K562 (cell line): Measurements from ENCODE around the gene CYSRT1. TPM values are rescaled to one million over a fixed set of nuclear protein-coding genes. Genes with fewer than 3 reads are reported as not detected.

ENCODE experiments used
- ATAC-seq: fragments of 200-7000 bp; cut with Tn5 transposase; 3 replicates; pipeline ENCODE4 v1.9.1; 2020; ENCODE audit warnings: moderate library complexity
- BruUV-seq: library from RNA; stranded (reverse); fragments of 400-500 nt; replicated peaks from 2 replicates; lab custom pipeline; 2021; lab: Mats Ljungman, UMichigan
- CTCF ChIA-PET: fragments of 300-600 bp; formaldehyde crosslinking; extraction: SDS; loops from one replicate; lab custom pipeline; 2021; ENCODE audit warnings: low intra/inter-chr PET ratio; lab: Yijun Ruan, JAX
- POLR2A ChIA-PET: fragments of 300-600, 350-650 bp; sonication (Branson Sonifier 250); formaldehyde crosslinking; extraction: SDS; loops from one replicate; lab custom pipeline; 2021; ENCODE audit warnings: antibody characterized with exemption, inconsistent platforms; lab: Yijun Ruan, JAX
- DNase-seq, 4 experiments: peaks; one replicate each; pipeline versions ENCODE4 v3.0.0 to v3.0.0-alpha.2; 2011 to 2018; ENCODE audit warnings: low spot score in 3 of 4, mixed read lengths in 3 of 4; ENCODE audit errors: extremely low read depth in 1 of 4
- FAIRE-seq: peaks from 2 replicates; lab custom pipeline; 2011; peaks lifted over from hg19 to GRCh38; lab: Jason Lieb, UNC
- H2AFZ ChIP-seq: 2 replicates; pipeline ENCODE4 v1.6.0; 2011; ENCODE audit warnings: low read depth, low read length, control low read depth, inconsistent platforms
- H3K27ac ChIP-seq: fragments of 200-600 bp; 3 replicates; pipeline ENCODE4 v1.8.0; 2011; ENCODE audit warnings: low read depth, mild to moderate bottlenecking, control low read depth, inconsistent platforms, low read length, moderate library complexity, mixed read lengths; ENCODE audit errors: extremely low read depth
- H3K27me3 ChIP-seq, 2 experiments: fragments of 300-600 bp in 1 of 2; 2 replicates in 1 of 2; 3 replicates in 1 of 2; pipeline versions ENCODE4 v1.6.0 to v1.8.0; 2011; ENCODE audit warnings: inconsistent platforms in 2 of 2, low read length in 2 of 2, mild to moderate bottlenecking in 1 of 2, mixed read lengths in 1 of 2, moderate library complexity in 1 of 2; ENCODE audit not compliant: control insufficient read depth in 2 of 2, insufficient read depth in 2 of 2
- H3K36me3 ChIP-seq: fragments of 300-600 bp; 3 replicates; pipeline ENCODE4 v1.8.0; 2011; ENCODE audit warnings: mild to moderate bottlenecking, low read length, inconsistent platforms; ENCODE audit not compliant: control insufficient read depth, insufficient read depth
- H3K4me1 ChIP-seq, 2 experiments: fragments of 200-600 bp in 1 of 2; replicated peaks in 1 of 2; 2 replicates in 1 of 2; 3 replicates in 1 of 2; pipeline versions ENCODE4 v1.5.1 to v1.8.0; 2011; ENCODE audit warnings: inconsistent platforms in 2 of 2, low read length in 2 of 2, mild to moderate bottlenecking in 1 of 2, mixed read lengths in 1 of 2, moderate library complexity in 1 of 2; ENCODE audit not compliant: control insufficient read depth in 2 of 2, insufficient read depth in 2 of 2
- H3K4me2 ChIP-seq: 2 replicates; pipeline ENCODE4 v1.6.1; 2011; ENCODE audit warnings: low read length, control low read depth, inconsistent platforms, mixed read lengths; ENCODE audit not compliant: insufficient read depth
- H3K4me3 ChIP-seq: fragments of 200-600 bp; sonication (generic), shearing (Covaris generic); 2 replicates; pipeline ENCODE4 v1.5.1; 2016; ENCODE audit warnings: control low read depth, inconsistent platforms
- H3K79me2 ChIP-seq: fragments of 200-600 bp; 3 replicates; pipeline ENCODE4 v1.8.0; 2011; ENCODE audit warnings: low read length, inconsistent platforms; ENCODE audit not compliant: control insufficient read depth, insufficient read depth
- H3K9ac ChIP-seq, 2 experiments: 2 replicates each; pipeline versions ENCODE4 v1.6.0 to v1.6.1; 2011; ENCODE audit warnings: low read depth in 2 of 2, low read length in 2 of 2, control low read depth in 1 of 2, inconsistent platforms in 1 of 2, mild to moderate bottlenecking in 1 of 2, mixed read lengths in 1 of 2; ENCODE audit not compliant: insufficient read depth in 1 of 2
- H3K9me1 ChIP-seq: one replicate; pipeline ENCODE4 v1.6.0; 2011; ENCODE audit warnings: inconsistent platforms, mild to moderate bottlenecking, low read length, moderate library complexity; ENCODE audit not compliant: control insufficient read depth, insufficient read depth
- H3K9me3 ChIP-seq: replicated peaks from 2 replicates; pipeline ENCODE4 v1.5.1; 2011; ENCODE audit warnings: low read depth, low read length, inconsistent platforms; ENCODE audit not compliant: control insufficient read depth, insufficient read depth
- H4K20me1 ChIP-seq: replicated peaks from 2 replicates; pipeline ENCODE4 v1.6.1; 2011; ENCODE audit warnings: low read length, inconsistent platforms, mixed read lengths; ENCODE audit not compliant: control insufficient read depth, insufficient read depth
- BDP1 ChIP-seq: IDR thresholded peaks from 3 replicates; pipeline ENCODE4 v1.6.1; 2011; ENCODE audit not compliant: insufficient read length, insufficient read depth
- BRF1 ChIP-seq: IDR thresholded peaks from 3 replicates; pipeline ENCODE4 v1.6.1; 2011; ENCODE audit warnings: borderline replicate concordance, mild to moderate bottlenecking; ENCODE audit not compliant: insufficient read length; ENCODE audit errors: extremely low read depth
- FOXA1 ChIP-seq: fragments of 450-650 bp; IDR thresholded peaks from 2 replicates; pipeline ENCODE4 v1.6.1; 2016; ENCODE audit warnings: mild to moderate bottlenecking, borderline replicate concordance
- IRF1 ChIP-seq: sonication (generic); formaldehyde crosslinking; IDR thresholded peaks from 2 replicates; pipeline ENCODE4 v1.8.0; 2022; ENCODE audit warnings: missing genetic modification reagents, mild to moderate bottlenecking, borderline replicate concordance
- LCOR ChIP-seq: sonication (generic); formaldehyde crosslinking; IDR thresholded peaks from 2 replicates; pipeline ENCODE4 v1.8.0; 2022; ENCODE audit warnings: mild to moderate bottlenecking, missing genetic modification reagents
- POLR2H ChIP-seq: IDR thresholded peaks from 2 replicates; pipeline ENCODE4 v1.6.1; 2016; ENCODE audit warnings: missing genetic modification characterization, low read depth, mild to moderate bottlenecking, control low read depth, missing compliant biosample characterization, moderate library complexity
- PREB ChIP-seq: sonication (generic); formaldehyde crosslinking; IDR thresholded peaks from 2 replicates; pipeline ENCODE4 v1.8.1; 2023; ENCODE audit warnings: mild to moderate bottlenecking, missing genetic modification reagents
- SIN3A ChIP-seq, 2 experiments: fragments of 150-350 bp in 1 of 2; IDR thresholded peaks; 2 replicates each; pipeline ENCODE4 v1.6.1; 2011 to 2016; ENCODE audit warnings: borderline replicate concordance in 2 of 2, low read depth in 2 of 2, low read length in 2 of 2, mild to moderate bottlenecking in 2 of 2, moderate library complexity in 2 of 2; ENCODE audit not compliant: control insufficient read depth in 1 of 2
- VEZF1 ChIP-seq: fragments of 200-800 bp; sonication (Bioruptor generic); IDR thresholded peaks from 2 replicates; pipeline ENCODE4 v1.6.1; 2017; ENCODE audit warnings: missing genetic modification characterization, missing compliant biosample characterization
- ZFX ChIP-seq: sonication (generic); formaldehyde crosslinking; IDR thresholded peaks from 2 replicates; pipeline ENCODE4 v1.8.0; 2022; ENCODE audit warnings: mild to moderate bottlenecking, missing genetic modification reagents, moderate library complexity
- WGBS: fragments of 100-300 bp; shearing (Covaris generic); methylation state at CpG from one replicate; pipeline ENCODE4 v1.1.6; 2016; ENCODE audit warnings: low coverage, mixed read lengths; ENCODE audit not compliant: insufficient coverage; ENCODE audit errors: missing lambda C conversion rate; 5-methylcytosine and 5-hydroxymethylcytosine counted together
- in situ Hi-C: fragments of 300-500 bp; cut with MboI; formaldehyde crosslinking; loops from 4 replicates; pipeline ENCODE4 v1.15.0; 2018; ENCODE audit warnings: inconsistent platforms, mixed read lengths
- intact Hi-C: fragments of 100-400 bp; cut with micrococcal nuclease; formaldehyde crosslinking; loops from 2 replicates; pipeline ENCODE4 v1.14.2; 2022
- polyA plus RNA-seq, 8 experiments: library from polyadenylated mRNA; depleted of rRNA in 4 of 8; stranded (reverse) in 5 of 8; unstranded in 3 of 8; fragments of >200 nt; fragmentation: Nextera tagmentation in 2 of 8; fragmentation: Illumina TruSeq in 1 of 8; extraction: Ambion mirVana in 2 of 8; extraction: Trizol in 1 of 8; gene quantifications; 2 replicates each; pipeline versions ENCODE4 v1.2.1 to v1.2.3, GENCODE V29; 2011 to 2014; ENCODE audit warnings: inconsistent platforms in 1 of 8, missing spikeins in 1 of 8
- total RNA-seq, 7 experiments: library from RNA; depleted of rRNA in 6 of 7; stranded (reverse); fragments of >200 nt in 6 of 7; fragmentation: Illumina TruSeq in 2 of 7; extraction: Trizol in 2 of 7; gene quantifications; 2 replicates each; pipeline versions ENCODE4 v1.2.1 to v1.2.3, GENCODE V29; 2011 to 2021; ENCODE audit warnings: low replicate concordance in 1 of 7

The CYSRT1 gene
- total and polyA plus RNA-seq, 9 of the 15 experiments (the other 6 are each of a cell fraction or from before 2014, with no cell fraction given), result 0.04 to 1.4 (median 0.42) TPM; not detected in 3

- TF ChIP-seq VEZF1 (no peak), FOXA1 (no peak), BDP1 (no peak), ZFX (CRISPR knock-in tag) (no peak; the same call in none of the 2 replicates)
These were observed 18.9 kb downstream of the CYSRT1 start (continued) for GRCh38 chr9:137243626-137244485.

GRCh38 chr9:137244486-137245449, 19.8 kb downstream of the CYSRT1 start:
- FAIRE-seq, result peak; percentile 37
- no TSS peak for BruUV-seq
- peak in 1 of 2 experiments; percentile 10; a peak in 1 of 4 replicates for TF ChIP-seq SIN3A (IDR thresholded peaks at IDR 0.05; ENCODE audit: borderline replicate concordance in 2 of 2, control insufficient read depth in 1 of 2, low read depth in 2 of 2, low read length in 2 of 2)
- no peak for TF ChIP-seq POLR2H
- no peak for TF ChIP-seq BRF1
- TF ChIP-seq LCOR (CRISPR knock-in tag), result 0 out of 2 replicates have a peak, but pooled peaks have one; percentile 36
- no peak for TF ChIP-seq IRF1 (CRISPR knock-in tag)
- TF ChIP-seq PREB (CRISPR knock-in tag), result 0 out of 2 replicates have a peak, but pooled peaks have one; percentile 26

More at GRCh38 chr9:137244486-137245449, 19.8 kb downstream of the CYSRT1 start:
- peak overlapping the region; percentile 17 to 100; a peak in 3 of 4 replicates for H3K9ac ChIP-seq
- peak in 1 of 4 experiments; percentile 10 for DNase-seq
- H3K79me2 ChIP-seq, result peaks cover 38% of the 10 kb centered on the region
- H3K9me3 ChIP-seq, result no peaks in the 10 kb centered on the region
- intact Hi-C loops, result loop anchor here (5.0 to 10.0 kb wide), 2 partner anchors 58 to 460 kb away; partner anchors contain the start of gene NRARP
- peaks cover 18 to 70% of the 10 kb centered on the region in 2 experiments; a peak in 4 of 5 replicates for H3K4me1 ChIP-seq
- peaks cover 30% of the 10 kb centered on the region for H4K20me1 ChIP-seq
- H3K9me1 ChIP-seq, result peaks cover 4% of the 10 kb centered on the region
- WGBS, result 84% methylated on average over 29 of the region's 36 CpGs
- no peak overlapping the region for H3K27ac ChIP-seq
- in situ Hi-C loops, result loop anchor here (25.0 kb wide), 1 partner anchor 457 kb away; the partner anchor contains the start of genes CCDC183 and TMEM141
- H3K4me2 ChIP-seq, result no peak overlapping the region; the same call in 1 of the 2 replicates
- ChIA-PET POLR2A (interaction anchor here (0.6 to 6.5 kb wide), 8 partner anchors 9 to 484 kb away, joined by 3 to 221 read pairs (median 4); partner anchors contain the start of genes NELFB and STPG3), CTCF (no interaction called here)
- no peaks in the 10 kb centered on the region for H3K27me3 ChIP-seq
- no peak overlapping the region for H2AFZ ChIP-seq
- no peak for ATAC-seq
- peaks cover 26% of the 10 kb centered on the region for H3K36me3 ChIP-seq
- no peak overlapping the region for H3K4me3 ChIP-seq
